ENCODE results near the gene DUSP11. TPM values are rescaled to one million over a fixed set of nuclear protein-coding genes. Genes with fewer than 3 reads are reported as not detected.

The DUSP11 gene
- total RNA-seq, 2 experiments from 2014 or later, result 25.0 to 40.9 TPM

DNA sequence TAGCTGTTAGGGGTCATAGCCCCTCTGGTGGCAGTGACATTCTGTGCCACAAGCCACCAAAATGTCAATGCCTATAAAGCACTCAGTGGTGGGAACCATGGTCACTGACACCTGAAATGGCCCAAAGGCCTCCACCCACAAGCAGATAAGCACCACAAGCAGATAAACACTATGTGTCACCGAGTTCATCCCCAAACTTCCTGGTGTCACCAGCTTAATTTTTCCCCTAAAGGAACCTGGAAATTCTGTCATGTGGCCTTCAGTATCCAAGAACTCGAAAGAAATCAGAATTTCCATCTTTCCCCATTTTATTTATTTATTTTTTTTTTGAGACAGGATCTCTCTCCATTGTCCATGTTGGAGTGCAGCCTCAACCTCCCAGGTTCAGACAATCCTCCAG lies 39.1 kb downstream of the DUSP11 start:
- Histone ChIP-seq H3K27ac (ENCODE audit: low read depth, low read length, poor library complexity, severe bottlenecking) (no peak overlapping the region), H3K4me1 (ENCODE audit: insufficient read depth, low read length, poor library complexity, severe bottlenecking) (peaks cover 8% of the 10 kb centered on the region), H3K36me3 (ENCODE audit: insufficient read depth, low read length) (peaks cover 8% of the 10 kb centered on the region; the same call in 1 of the 2 replicates), H3K4me3 (ENCODE audit: low read depth, low read length, poor library complexity, severe bottlenecking) (no peak overlapping the region), H2AFZ (ENCODE audit: low read length) (no peak overlapping the region), H4K20me1 (ENCODE audit: insufficient read depth, low read length) (peaks cover 3% of the 10 kb centered on the region; the same call in 1 of the 2 replicates), H3K9me3 (ENCODE audit: low read length) (peaks cover 10% of the 10 kb centered on the region; the same call in 1 of the 2 replicates), H3K4me2 (ENCODE audit: low read length) (no peak overlapping the region), H3K79me2 (ENCODE audit: insufficient read depth, low read depth, low read length) (peaks cover 13% of the 10 kb centered on the region), H3K9me2 (ENCODE audit: insufficient read depth, low read length) (0 out of 2 replicates have a peak, but pooled peaks cover 3% of the 10 kb centered on the region)
- CTCF ChIA-PET (ENCODE audit: unreplicated experiment), result no interaction called here
- DNase-seq (ENCODE audit: low spot score), result no peak
- TF ChIP-seq CTCF (conservative IDR thresholded peaks at IDR 0.05; ENCODE audit: low read length) (no peak), EZH2phosphoT487 (IDR thresholded peaks at IDR 0.05; ENCODE audit: borderline replicate concordance, low read depth, low read length) (no peak)
- POLR2A ChIA-PET, result no interaction called here
- intact Hi-C loops (cut with micrococcal nuclease; ENCODE audit: unreplicated experiment), result no loop called here
- no TSS peak for BruUV-seq (replicated peaks)

DNA sequence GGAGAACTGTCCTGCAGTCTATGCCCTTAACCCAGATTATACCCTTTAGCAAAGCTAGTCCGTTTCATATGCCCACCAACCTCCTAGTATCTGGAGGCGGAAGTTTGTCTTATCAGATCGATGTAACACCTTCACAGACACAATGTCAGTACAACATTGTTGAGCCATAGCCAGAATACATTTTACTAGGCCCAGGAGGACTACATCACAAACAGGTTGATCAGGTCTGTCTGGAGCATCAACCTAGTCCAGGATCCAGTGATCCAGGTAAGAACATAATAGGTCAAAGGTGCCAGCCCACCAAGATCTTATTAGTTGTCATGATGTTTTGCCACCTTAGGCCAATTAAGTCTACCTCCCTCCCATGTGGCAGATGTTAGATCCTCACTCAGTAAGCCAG lies 40.8 kb downstream of the DUSP11 start:
- H3K4me2 ChIP-seq (ENCODE audit: low read length), result no peak overlapping the region
- POLR2A ChIA-PET, result no interaction called here
- 0 out of 2 replicates have a peak, but pooled peaks cover 3% of the 10 kb centered on the region for H3K9me2 ChIP-seq (ENCODE audit: insufficient read depth, low read length)
- peaks cover 6% of the 10 kb centered on the region; the same call in 1 of the 2 replicates for H4K20me1 ChIP-seq (ENCODE audit: insufficient read depth, low read length)
- no TSS peak for BruUV-seq (replicated peaks)
- H3K27ac ChIP-seq (ENCODE audit: low read depth, low read length, poor library complexity, severe bottlenecking), result no peak overlapping the region
- no peak overlapping the region for H3K4me3 ChIP-seq (ENCODE audit: low read depth, low read length, poor library complexity, severe bottlenecking)
- TF ChIP-seq CTCF (conservative IDR thresholded peaks at IDR 0.05; ENCODE audit: low read length) (no peak), EZH2phosphoT487 (IDR thresholded peaks at IDR 0.05; ENCODE audit: borderline replicate concordance, low read depth, low read length) (no peak)
- H3K4me1 ChIP-seq (ENCODE audit: insufficient read depth, low read length, poor library complexity, severe bottlenecking), result peaks cover 12% of the 10 kb centered on the region
- CTCF ChIA-PET (ENCODE audit: unreplicated experiment), result no interaction called here
- peaks cover 27% of the 10 kb centered on the region for H3K79me2 ChIP-seq (ENCODE audit: insufficient read depth, low read depth, low read length)
- no peak overlapping the region for H2AFZ ChIP-seq (ENCODE audit: low read length)
- peaks cover 9% of the 10 kb centered on the region for H3K36me3 ChIP-seq (ENCODE audit: insufficient read depth, low read length)
- intact Hi-C loops (cut with micrococcal nuclease; ENCODE audit: unreplicated experiment), result no loop called here
- DNase-seq (ENCODE audit: low spot score), result no peak
- H3K9me3 ChIP-seq (ENCODE audit: low read length), result peaks cover 10% of the 10 kb centered on the region; the same call in 1 of the 2 replicates

Data from OCI-LY7 (cell line).